H1 (cell line): ENCODE measurements around the gene TCEANC2. TPM values are rescaled to one million over a fixed set of nuclear protein-coding genes. Genes with fewer than 3 reads are reported as not detected.

ENCODE experiments used
- ASH2L ChIP-seq: fragments of 200-600, 300-600 bp; sonication (generic); IDR thresholded peaks from one replicate; pipeline ENCODE4 v1.7.1; 2017; ENCODE audit warnings: low read length
- ATF3 ChIP-seq: IDR thresholded peaks from 2 replicates; pipeline ENCODE4 v1.6.1; 2011; ENCODE audit warnings: low read depth, mild to moderate bottlenecking, low read length; ENCODE audit not compliant: insufficient read depth
- CBX8 ChIP-seq: fragments of 300-800, 300-1000 bp; sonication (generic); IDR thresholded peaks from 2 replicates; pipeline ENCODE4 v1.7.1; 2016; ENCODE audit warnings: low read depth, low read length, borderline replicate concordance
- CHD1 ChIP-seq: IDR thresholded peaks from 2 replicates; pipeline ENCODE4 v1.6.1; 2012; ENCODE audit warnings: low read depth, low read length, improper control_type of control experiment
- CHD2 ChIP-seq: IDR thresholded peaks from 2 replicates; pipeline ENCODE4 v1.6.1; 2012; ENCODE audit warnings: low read length, improper control_type of control experiment
- CREB1 ChIP-seq: IDR thresholded peaks from 2 replicates; pipeline ENCODE4 v1.6.1; 2012; ENCODE audit warnings: inconsistent platforms
- CTBP2 ChIP-seq: IDR thresholded peaks from 2 replicates; pipeline ENCODE4 v1.7.0; 2011; ENCODE audit warnings: borderline replicate concordance, mild to moderate bottlenecking, moderate library complexity, mixed read lengths, low read length; ENCODE audit not compliant: insufficient read depth, insufficient read length
- E2F6 ChIP-seq: IDR thresholded peaks from 2 replicates; pipeline ENCODE4 v1.6.1; 2012; ENCODE audit warnings: inconsistent platforms
- EGR1 ChIP-seq: IDR thresholded peaks from 2 replicates; pipeline ENCODE4 v1.6.1; 2011; ENCODE audit warnings: low read depth, low read length, borderline replicate concordance
- EP300 ChIP-seq, 2 experiments: IDR thresholded peaks; 1 replicate in 1 of 2; 2 replicates in 1 of 2; pipeline ENCODE4 v1.6.1; 2011 to 2012; ENCODE audit warnings: low read depth in 2 of 2, low read length in 2 of 2, mild to moderate bottlenecking in 2 of 2, borderline replicate concordance in 1 of 2, inconsistent platforms in 1 of 2, moderate library complexity in 1 of 2
- KDM4A ChIP-seq: IDR thresholded peaks from one replicate; pipeline ENCODE4 v1.7.1; 2012; ENCODE audit warnings: low read depth, mild to moderate bottlenecking, moderate library complexity, low read length, inconsistent platforms; ENCODE audit not compliant: severe bottlenecking
- POU5F1 ChIP-seq: IDR thresholded peaks from 2 replicates; pipeline ENCODE4 v1.6.1; 2011; ENCODE audit warnings: low read depth, mild to moderate bottlenecking, low read length, moderate library complexity
- RBBP5 ChIP-seq: IDR thresholded peaks from 2 replicates; pipeline ENCODE4 v1.7.1; 2012; ENCODE audit warnings: low read depth, mild to moderate bottlenecking, inconsistent platforms, low read length, moderate library complexity, borderline replicate concordance
- RFX5 ChIP-seq: IDR thresholded peaks from 2 replicates; pipeline ENCODE4 v1.6.1; 2011; ENCODE audit warnings: low read depth, low read length, improper control_type of control experiment, borderline replicate concordance
- SAP30 ChIP-seq: fragments of 300-600 bp; sonication (generic); IDR thresholded peaks from 2 replicates; pipeline ENCODE4 v1.7.1; 2012; ENCODE audit warnings: low read length, moderate library complexity, mild to moderate bottlenecking, inconsistent platforms; ENCODE audit not compliant: insufficient read depth, insufficient replicate concordance
- SIN3A ChIP-seq, 2 experiments: IDR thresholded peaks in 1 of 2; conservative IDR thresholded peaks in 1 of 2; 2 replicates each; pipeline ENCODE4 v1.6.1; 2011 to 2012; ENCODE audit warnings: low read length in 2 of 2, improper control_type of control experiment in 1 of 2, low read depth in 1 of 2, mild to moderate bottlenecking in 1 of 2
- SIRT6 ChIP-seq: IDR thresholded peaks from one replicate; pipeline ENCODE4 v1.7.1; 2012; ENCODE audit warnings: low read length, inconsistent platforms
- SP1 ChIP-seq: IDR thresholded peaks from 2 replicates; pipeline ENCODE4 v1.6.1; 2011; ENCODE audit warnings: low read depth, low read length
- SP4 ChIP-seq: IDR thresholded peaks from 2 replicates; pipeline ENCODE4 v1.6.1; 2012; ENCODE audit warnings: low read length, inconsistent platforms
- TAF1 ChIP-seq: IDR thresholded peaks from 2 replicates; pipeline ENCODE4 v1.6.1; 2011; ENCODE audit warnings: mild to moderate bottlenecking, low read depth, low read length
- TAF7 ChIP-seq: optimal IDR thresholded peaks from 2 replicates; pipeline ENCODE3; 2011; ENCODE audit warnings: low read depth, mild to moderate bottlenecking, inconsistent platforms, low read length, moderate library complexity, borderline replicate concordance
- TBP ChIP-seq: IDR thresholded peaks from 2 replicates; pipeline ENCODE4 v1.6.1; 2011; ENCODE audit warnings: low read depth, low read length, improper control_type of control experiment
- TEAD4 ChIP-seq: IDR thresholded peaks from 2 replicates; pipeline ENCODE4 v1.6.1; 2012; ENCODE audit warnings: low read depth, low read length, inconsistent platforms, mixed read lengths
- YY1 ChIP-seq: IDR thresholded peaks from 2 replicates; pipeline ENCODE4 v1.6.1; 2011; ENCODE audit warnings: low read depth, mild to moderate bottlenecking, low read length
- polyA plus RNA-seq, 7 experiments: library from polyadenylated mRNA; depleted of rRNA in 3 of 7; stranded (reverse) in 5 of 7; unstranded in 2 of 7; fragments of >200 nt in 5 of 7; fragments of 200-250 nt in 2 of 7; gene quantifications; 1 replicate in 5 of 7; 2 replicates in 1 of 7; 4 replicates in 1 of 7; pipeline versions ENCODE4 v1.2.1 to v1.2.3, GENCODE V29; 2011 to 2013; ENCODE audit warnings: missing spikeins in 2 of 7, mixed read lengths in 2 of 7
- total RNA-seq: library from RNA; stranded (reverse); fragmentation: NEBNext Ultra II Directional; extraction: Animal tissue kit (Norgen Biotek cat#: 25700); gene quantifications from 2 replicates; pipeline ENCODE4 v1.2.1, GENCODE V29; 2021

Gene TCEANC2
- total and polyA plus RNA-seq, 2 of the 8 experiments (the other 6 are each of a cell fraction or from before 2014, with no cell fraction given), result 4.2 to 8.2 TPM

- TF ChIP-seq TBP (peak; percentile 53; the same call in 1 of the 2 replicates), TAF1 (peak; percentile 54; the same call in 1 of the 2 replicates), EP300 (IDR thresholded peaks at IDR 0.05; ENCODE audit: borderline replicate concordance in 1 of 2, low read depth in 2 of 2, low read length in 2 of 2) (no peak), SIRT6 (no peak), TEAD4 (no peak), YY1 (no peak), CREB1 (no peak), RBBP5 (no peak), SAP30 (no peak), E2F6 (no peak), SIN3A (conservative IDR thresholded peaks at IDR 0.05 in 1 of 2, IDR thresholded peaks at IDR 0.05 in 1 of 2; ENCODE audit: low read depth in 1 of 2, low read length in 2 of 2) (peak in 1 of 2 experiments; percentile 54; a peak in 2 of 4 replicates), SP1 (no peak), RFX5 (no peak), CHD2 (no peak), CTBP2 (no peak), KDM4A (peak; percentile 5), ASH2L (no peak), EGR1 (no peak), POU5F1 (no peak), SP4 (no peak), CBX8 (no peak), TAF7 (no peak), CHD1 (no peak), ATF3 (no peak)
Measured at GRCh38 chr1:54052431-54052933, 926 bp upstream of the TCEANC2 start (continued).
